ENCODE data around the gene ZNF283.

DNA sequence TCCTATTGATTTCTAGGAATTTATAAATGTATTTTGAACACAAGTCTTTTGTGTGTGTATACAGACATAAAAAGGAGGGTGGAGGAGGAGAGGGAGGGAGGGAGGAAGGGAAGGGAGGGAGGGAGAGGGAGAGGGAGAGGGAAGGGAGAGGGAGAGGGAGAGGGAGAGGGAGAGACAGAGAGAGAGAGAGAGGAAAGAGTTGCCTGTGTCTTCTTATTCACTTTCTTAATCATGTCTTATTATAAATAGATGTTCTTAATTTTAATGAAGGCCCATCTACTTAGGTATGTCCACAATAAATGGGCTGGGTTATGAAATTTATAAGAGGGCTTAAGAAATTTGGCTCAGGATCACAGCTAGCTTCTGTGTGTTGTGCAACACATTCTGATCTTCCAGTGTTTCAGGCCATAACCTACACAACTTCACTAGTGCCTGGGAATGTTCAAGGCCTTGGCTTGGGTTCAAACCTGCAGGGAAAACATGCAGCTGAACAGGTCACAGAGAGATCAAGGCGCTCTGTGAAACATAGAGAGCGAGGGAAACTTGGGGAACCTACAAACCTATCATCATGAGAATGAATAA lies 68.7 kb downstream of the ZNF283 start:
- TF ChIP-seq, protein P1, sequence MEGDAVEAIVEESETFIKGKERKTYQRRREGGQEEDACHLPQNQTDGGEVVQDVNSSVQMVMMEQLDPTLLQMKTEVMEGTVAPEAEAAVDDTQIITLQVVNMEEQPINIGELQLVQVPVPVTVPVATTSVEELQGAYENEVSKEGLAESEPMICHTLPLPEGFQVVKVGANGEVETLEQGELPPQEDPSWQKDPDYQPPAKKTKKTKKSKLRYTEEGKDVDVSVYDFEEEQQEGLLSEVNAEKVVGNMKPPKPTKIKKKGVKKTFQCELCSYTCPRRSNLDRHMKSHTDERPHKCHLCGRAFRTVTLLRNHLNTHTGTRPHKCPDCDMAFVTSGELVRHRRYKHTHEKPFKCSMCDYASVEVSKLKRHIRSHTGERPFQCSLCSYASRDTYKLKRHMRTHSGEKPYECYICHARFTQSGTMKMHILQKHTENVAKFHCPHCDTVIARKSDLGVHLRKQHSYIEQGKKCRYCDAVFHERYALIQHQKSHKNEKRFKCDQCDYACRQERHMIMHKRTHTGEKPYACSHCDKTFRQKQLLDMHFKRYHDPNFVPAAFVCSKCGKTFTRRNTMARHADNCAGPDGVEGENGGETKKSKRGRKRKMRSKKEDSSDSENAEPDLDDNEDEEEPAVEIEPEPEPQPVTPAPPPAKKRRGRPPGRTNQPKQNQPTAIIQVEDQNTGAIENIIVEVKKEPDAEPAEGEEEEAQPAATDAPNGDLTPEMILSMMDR (IDR thresholded peaks at IDR 0.05): no peak
- no peak for TF ChIP-seq POLR2A (IDR thresholded peaks at IDR 0.05)
